Measurements from ENCODE around the gene CLTC. TPM values are rescaled to one million over a fixed set of nuclear protein-coding genes. Genes with fewer than 3 reads are reported as not detected.
A peak's percentile ranks its signal among the peaks of the same experiment; 100 is the strongest.

Gene CLTC
- total and polyA plus RNA-seq, 2 of the 13 experiments (the other 11 are each of a cell fraction or from before 2014, with no cell fraction given): 134 to 283 TPM

DNA sequence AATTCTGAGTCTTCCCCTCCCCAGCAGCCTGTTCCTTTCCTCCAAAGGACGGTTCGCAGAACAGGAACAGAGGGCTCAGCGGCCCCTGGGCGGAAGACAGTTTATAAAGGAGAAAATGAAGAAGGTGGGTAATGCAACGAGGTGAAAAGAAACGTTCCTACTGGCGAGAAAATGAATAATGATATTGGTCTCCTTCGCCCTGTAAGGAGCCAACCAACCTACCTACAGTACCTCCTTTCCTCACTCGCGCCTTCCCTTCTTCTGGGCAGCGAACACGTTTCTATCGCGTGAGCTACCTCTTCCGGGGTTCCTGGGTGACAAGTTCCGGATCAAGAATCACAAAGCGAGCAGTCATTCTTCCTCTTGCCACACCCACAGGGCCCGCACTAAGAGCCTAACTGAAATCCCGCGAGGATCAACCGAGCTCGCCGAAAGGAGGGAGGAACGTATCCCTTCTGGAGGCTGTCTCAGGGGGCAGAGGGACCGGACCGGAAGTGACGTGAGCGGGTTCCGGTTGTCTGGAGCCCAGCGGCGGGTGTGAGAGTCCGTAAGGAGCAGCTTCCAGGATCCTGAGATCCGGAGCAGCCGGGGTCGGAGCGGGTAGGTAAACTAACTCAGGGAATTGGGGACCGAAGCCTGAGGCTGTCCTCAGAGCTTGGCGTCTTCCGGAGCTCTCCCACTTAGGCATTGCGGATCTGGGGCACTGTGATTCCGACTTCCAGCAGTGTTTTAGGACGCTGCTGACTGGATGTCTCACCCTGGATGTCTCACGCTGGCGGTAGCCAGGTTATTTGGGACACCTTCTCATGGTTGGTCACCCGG, 87.7 kb downstream of the CLTC start, which contains the start of the genes PTRH2 and VMP1 (continued):
- TF ChIP-seq, protein P1, sequence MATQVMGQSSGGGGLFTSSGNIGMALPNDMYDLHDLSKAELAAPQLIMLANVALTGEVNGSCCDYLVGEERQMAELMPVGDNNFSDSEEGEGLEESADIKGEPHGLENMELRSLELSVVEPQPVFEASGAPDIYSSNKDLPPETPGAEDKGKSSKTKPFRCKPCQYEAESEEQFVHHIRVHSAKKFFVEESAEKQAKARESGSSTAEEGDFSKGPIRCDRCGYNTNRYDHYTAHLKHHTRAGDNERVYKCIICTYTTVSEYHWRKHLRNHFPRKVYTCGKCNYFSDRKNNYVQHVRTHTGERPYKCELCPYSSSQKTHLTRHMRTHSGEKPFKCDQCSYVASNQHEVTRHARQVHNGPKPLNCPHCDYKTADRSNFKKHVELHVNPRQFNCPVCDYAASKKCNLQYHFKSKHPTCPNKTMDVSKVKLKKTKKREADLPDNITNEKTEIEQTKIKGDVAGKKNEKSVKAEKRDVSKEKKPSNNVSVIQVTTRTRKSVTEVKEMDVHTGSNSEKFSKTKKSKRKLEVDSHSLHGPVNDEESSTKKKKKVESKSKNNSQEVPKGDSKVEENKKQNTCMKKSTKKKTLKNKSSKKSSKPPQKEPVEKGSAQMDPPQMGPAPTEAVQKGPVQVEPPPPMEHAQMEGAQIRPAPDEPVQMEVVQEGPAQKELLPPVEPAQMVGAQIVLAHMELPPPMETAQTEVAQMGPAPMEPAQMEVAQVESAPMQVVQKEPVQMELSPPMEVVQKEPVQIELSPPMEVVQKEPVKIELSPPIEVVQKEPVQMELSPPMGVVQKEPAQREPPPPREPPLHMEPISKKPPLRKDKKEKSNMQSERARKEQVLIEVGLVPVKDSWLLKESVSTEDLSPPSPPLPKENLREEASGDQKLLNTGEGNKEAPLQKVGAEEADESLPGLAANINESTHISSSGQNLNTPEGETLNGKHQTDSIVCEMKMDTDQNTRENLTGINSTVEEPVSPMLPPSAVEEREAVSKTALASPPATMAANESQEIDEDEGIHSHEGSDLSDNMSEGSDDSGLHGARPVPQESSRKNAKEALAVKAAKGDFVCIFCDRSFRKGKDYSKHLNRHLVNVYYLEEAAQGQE (IDR thresholded peaks at IDR 0.05; ENCODE audit: borderline replicate concordance in 1 of 2, low read depth in 1 of 2, low read length in 2 of 2): peak in 1 of 2 experiments; percentile 63; a peak in 2 of 4 replicates
- TF ChIP-seq, protein P2, sequence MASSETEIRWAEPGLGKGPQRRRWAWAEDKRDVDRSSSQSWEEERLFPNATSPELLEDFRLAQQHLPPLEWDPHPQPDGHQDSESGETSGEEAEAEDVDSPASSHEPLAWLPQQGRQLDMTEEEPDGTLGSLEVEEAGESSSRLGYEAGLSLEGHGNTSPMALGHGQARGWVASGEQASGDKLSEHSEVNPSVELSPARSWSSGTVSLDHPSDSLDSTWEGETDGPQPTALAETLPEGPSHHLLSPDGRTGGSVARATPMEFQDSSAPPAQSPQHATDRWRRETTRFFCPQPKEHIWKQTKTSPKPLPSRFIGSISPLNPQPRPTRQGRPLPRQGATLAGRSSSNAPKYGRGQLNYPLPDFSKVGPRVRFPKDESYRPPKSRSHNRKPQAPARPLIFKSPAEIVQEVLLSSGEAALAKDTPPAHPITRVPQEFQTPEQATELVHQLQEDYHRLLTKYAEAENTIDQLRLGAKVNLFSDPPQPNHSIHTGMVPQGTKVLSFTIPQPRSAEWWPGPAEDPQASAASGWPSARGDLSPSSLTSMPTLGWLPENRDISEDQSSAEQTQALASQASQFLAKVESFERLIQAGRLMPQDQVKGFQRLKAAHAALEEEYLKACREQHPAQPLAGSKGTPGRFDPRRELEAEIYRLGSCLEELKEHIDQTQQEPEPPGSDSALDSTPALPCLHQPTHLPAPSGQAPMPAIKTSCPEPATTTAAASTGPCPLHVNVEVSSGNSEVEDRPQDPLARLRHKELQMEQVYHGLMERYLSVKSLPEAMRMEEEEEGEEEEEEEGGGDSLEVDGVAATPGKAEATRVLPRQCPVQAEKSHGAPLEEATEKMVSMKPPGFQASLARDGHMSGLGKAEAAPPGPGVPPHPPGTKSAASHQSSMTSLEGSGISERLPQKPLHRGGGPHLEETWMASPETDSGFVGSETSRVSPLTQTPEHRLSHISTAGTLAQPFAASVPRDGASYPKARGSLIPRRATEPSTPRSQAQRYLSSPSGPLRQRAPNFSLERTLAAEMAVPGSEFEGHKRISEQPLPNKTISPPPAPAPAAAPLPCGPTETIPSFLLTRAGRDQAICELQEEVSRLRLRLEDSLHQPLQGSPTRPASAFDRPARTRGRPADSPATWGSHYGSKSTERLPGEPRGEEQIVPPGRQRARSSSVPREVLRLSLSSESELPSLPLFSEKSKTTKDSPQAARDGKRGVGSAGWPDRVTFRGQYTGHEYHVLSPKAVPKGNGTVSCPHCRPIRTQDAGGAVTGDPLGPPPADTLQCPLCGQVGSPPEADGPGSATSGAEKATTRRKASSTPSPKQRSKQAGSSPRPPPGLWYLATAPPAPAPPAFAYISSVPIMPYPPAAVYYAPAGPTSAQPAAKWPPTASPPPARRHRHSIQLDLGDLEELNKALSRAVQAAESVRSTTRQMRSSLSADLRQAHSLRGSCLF (CRISPR knock-in tag; IDR thresholded peaks at IDR 0.05; ENCODE audit: borderline replicate concordance): 0 out of 2 replicates have a peak, but pooled peaks have one; percentile 28
- TF ChIP-seq, protein P3, sequence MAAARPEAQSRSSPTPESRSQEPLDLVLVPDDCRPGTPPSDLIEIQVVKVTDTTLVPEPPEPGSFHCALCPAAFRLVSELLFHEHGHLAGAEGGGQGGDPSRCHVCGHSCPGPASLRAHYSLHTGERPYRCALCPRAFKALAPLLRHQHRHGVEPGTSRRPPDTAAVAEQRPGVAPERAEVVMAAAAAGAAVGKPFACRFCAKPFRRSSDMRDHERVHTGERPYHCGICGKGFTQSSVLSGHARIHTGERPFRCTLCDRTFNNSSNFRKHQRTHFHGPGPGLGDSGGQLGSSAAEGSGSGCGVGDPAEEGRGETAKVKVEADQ (CRISPR knock-in tag; IDR thresholded peaks at IDR 0.05; ENCODE audit: borderline replicate concordance): peak; percentile 53; the same call in 1 of the 2 replicates
- TF ChIP-seq PHF21A (CRISPR knock-in tag; IDR thresholded peaks at IDR 0.05) (peak; percentile 83), PAX8 (CRISPR knock-in tag; IDR thresholded peaks at IDR 0.05; ENCODE audit: borderline replicate concordance) (peak; percentile 87), ZNF225 (CRISPR knock-in tag; IDR thresholded peaks at IDR 0.05) (0 out of 2 replicates have a peak, but pooled peaks have one; percentile 66), MATR3 (CRISPR knock-in tag; IDR thresholded peaks at IDR 0.05) (no peak), AHR (CRISPR knock-in tag; IDR thresholded peaks at IDR 0.05) (0 out of 2 replicates have a peak, but pooled peaks have one; percentile 32), TOPORS (CRISPR knock-in tag; IDR thresholded peaks at IDR 0.05) (peak; percentile 81), TCF12 (IDR thresholded peaks at IDR 0.05) (no peak), TCF12 (CRISPR knock-in tag; IDR thresholded peaks at IDR 0.05) (peak; percentile 74; the same call in 1 of the 2 replicates), KMT2A (CRISPR knock-in tag; IDR thresholded peaks at IDR 0.05) (peak; percentile 90), XBP1 (CRISPR knock-in tag; IDR thresholded peaks at IDR 0.05) (0 out of 2 replicates have a peak, but pooled peaks have one; percentile 67), NFE2 (CRISPR knock-in tag; IDR thresholded peaks at IDR 0.05) (0 out of 2 replicates have a peak, but pooled peaks have one; percentile 32)
- TF ChIP-seq, protein P4, sequence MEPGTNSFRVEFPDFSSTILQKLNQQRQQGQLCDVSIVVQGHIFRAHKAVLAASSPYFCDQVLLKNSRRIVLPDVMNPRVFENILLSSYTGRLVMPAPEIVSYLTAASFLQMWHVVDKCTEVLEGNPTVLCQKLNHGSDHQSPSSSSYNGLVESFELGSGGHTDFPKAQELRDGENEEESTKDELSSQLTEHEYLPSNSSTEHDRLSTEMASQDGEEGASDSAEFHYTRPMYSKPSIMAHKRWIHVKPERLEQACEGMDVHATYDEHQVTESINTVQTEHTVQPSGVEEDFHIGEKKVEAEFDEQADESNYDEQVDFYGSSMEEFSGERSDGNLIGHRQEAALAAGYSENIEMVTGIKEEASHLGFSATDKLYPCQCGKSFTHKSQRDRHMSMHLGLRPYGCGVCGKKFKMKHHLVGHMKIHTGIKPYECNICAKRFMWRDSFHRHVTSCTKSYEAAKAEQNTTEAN (CRISPR knock-in tag; conservative IDR thresholded peaks at IDR 0.05): 0 out of 2 replicates have a peak, but pooled peaks have one; percentile 18
- TF ChIP-seq, protein P5, sequence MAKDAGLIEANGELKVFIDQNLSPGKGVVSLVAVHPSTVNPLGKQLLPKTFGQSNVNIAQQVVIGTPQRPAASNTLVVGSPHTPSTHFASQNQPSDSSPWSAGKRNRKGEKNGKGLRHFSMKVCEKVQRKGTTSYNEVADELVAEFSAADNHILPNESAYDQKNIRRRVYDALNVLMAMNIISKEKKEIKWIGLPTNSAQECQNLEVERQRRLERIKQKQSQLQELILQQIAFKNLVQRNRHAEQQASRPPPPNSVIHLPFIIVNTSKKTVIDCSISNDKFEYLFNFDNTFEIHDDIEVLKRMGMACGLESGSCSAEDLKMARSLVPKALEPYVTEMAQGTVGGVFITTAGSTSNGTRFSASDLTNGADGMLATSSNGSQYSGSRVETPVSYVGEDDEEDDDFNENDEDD (CRISPR knock-in tag; IDR thresholded peaks at IDR 0.05; ENCODE audit: borderline replicate concordance): peak; percentile 82; the same call in 1 of the 2 replicates
